Adrenal gland (tissue), 5 donors: Measurements from ENCODE around the gene HBQ1.

Source experiments
- POLR2A ChIP-seq, 2 donors: fragments of 450-650 bp; IDR thresholded peaks; one replicate each; pipeline ENCODE4 v1.6.1; 2017; ENCODE audit warnings: antibody characterized with exemption in 2 of 2, mild to moderate bottlenecking in 2 of 2, moderate library complexity in 1 of 2
- TF ChIP-seq, protein P1 (sequence below), 6 experiments: fragments of 450-650 bp in 4 of 6; fragments of 200-600 bp in 2 of 6; sonication (generic) in 1 of 6; IDR thresholded peaks; 1 replicate in 5 of 6; 2 replicates in 1 of 6; pipeline versions ENCODE4 v1.5.1 to v1.8.0; 2016 to 2021; ENCODE audit warnings: antibody characterized with exemption in 6 of 6, mild to moderate bottlenecking in 2 of 6, moderate library complexity in 1 of 6
- donor health status: DM: no; HTN: no; CAD: no.

DNA sequence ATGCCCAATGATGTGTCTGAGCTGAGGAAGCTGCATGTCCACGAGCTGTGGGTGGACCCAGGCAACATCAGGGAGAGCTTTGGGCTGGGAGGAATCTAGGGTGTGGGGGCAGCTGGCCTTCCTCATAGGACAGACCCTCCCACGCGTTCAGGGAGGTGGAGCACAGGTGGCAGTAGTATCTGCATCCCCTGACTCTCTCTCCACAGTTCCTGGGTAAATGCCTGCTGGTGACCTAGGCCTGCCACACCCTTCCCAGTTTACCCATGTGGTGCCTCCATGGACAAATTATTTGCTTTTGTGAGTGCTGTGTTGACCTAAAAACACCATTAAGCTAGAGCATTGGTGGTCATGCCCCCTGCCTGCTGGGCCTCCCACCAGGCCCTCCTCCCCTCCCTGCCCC is 11.2 kb upstream of the HBQ1 start:
- no peak for TF ChIP-seq POLR2A (IDR thresholded peaks at IDR 0.05)
- TF ChIP-seq, protein P1, sequence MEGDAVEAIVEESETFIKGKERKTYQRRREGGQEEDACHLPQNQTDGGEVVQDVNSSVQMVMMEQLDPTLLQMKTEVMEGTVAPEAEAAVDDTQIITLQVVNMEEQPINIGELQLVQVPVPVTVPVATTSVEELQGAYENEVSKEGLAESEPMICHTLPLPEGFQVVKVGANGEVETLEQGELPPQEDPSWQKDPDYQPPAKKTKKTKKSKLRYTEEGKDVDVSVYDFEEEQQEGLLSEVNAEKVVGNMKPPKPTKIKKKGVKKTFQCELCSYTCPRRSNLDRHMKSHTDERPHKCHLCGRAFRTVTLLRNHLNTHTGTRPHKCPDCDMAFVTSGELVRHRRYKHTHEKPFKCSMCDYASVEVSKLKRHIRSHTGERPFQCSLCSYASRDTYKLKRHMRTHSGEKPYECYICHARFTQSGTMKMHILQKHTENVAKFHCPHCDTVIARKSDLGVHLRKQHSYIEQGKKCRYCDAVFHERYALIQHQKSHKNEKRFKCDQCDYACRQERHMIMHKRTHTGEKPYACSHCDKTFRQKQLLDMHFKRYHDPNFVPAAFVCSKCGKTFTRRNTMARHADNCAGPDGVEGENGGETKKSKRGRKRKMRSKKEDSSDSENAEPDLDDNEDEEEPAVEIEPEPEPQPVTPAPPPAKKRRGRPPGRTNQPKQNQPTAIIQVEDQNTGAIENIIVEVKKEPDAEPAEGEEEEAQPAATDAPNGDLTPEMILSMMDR (IDR thresholded peaks at IDR 0.05) = no peak
